ENCODE results near the gene NCOA4.
"Not testable (repeated sequence)": the region's sequence is repeated elsewhere in the genome, so short reads cannot be mapped to it uniquely, and the experiment has no call there.

NCOA4 gene

GRCh38 chr10:46030091-46030937 is at the start of gene NCOA4:
TSS of gene NCOA4 (minus strand) at chr10:46030623. CDS start at chr10:46016680, 13,943 bp downstream.
- peak; percentile 90 for DNase-seq

- no peak for DNase-seq
These were observed 49.6 kb upstream of the NCOA4 start for GRCh38 chr10:46079831-46080585.

GRCh38 chr10:46077731-46078413 is 47.4 kb upstream of the NCOA4 start:
- DNase-seq = no peak

GRCh38 chr10:46077141-46077554 is 46.7 kb upstream of the NCOA4 start:
- no peak for DNase-seq

- no peak for DNase-seq
These were observed 45.4 kb upstream of the NCOA4 start for GRCh38 chr10:46075869-46076268.

GRCh38 chr10:46074196-46074946 is 43.9 kb upstream of the NCOA4 start:
- no peak for DNase-seq

GRCh38 chr10:46073564-46073963 is 43.1 kb upstream of the NCOA4 start:
- DNase-seq = no peak

- DNase-seq = no peak
These were observed 40.3 kb upstream of the NCOA4 start for GRCh38 chr10:46070749-46071148.

- DNase-seq = no peak
These were observed 39.5 kb upstream of the NCOA4 start for GRCh38 chr10:46069771-46070463.

- no peak for DNase-seq
These were observed 38.5 kb upstream of the NCOA4 start for GRCh38 chr10:46068905-46069304.

- DNase-seq = no peak
These were observed 37.7 kb upstream of the NCOA4 start for GRCh38 chr10:46068117-46068516.

GRCh38 chr10:46064269-46064817 is 33.9 kb upstream of the NCOA4 start:
- no peak for DNase-seq

GRCh38 chr10:46062723-46063428 is 32.5 kb upstream of the NCOA4 start:
- no peak for DNase-seq

- DNase-seq = no peak
These were observed 30.3 kb upstream of the NCOA4 start for GRCh38 chr10:46060706-46061105.

GRCh38 chr10:46057927-46058326 is 27.5 kb upstream of the NCOA4 start:
- not testable (repeated sequence) for DNase-seq

- no peak for DNase-seq
These were observed 26.6 kb upstream of the NCOA4 start for GRCh38 chr10:46057038-46057437.

GRCh38 chr10:46055771-46056170 is 25.3 kb upstream of the NCOA4 start:
- no peak for DNase-seq

GRCh38 chr10:46053534-46054434 is 23.4 kb upstream of the NCOA4 start:
- no peak for DNase-seq

GRCh38 chr10:46052791-46053375 is 22.5 kb upstream of the NCOA4 start:
- no peak for DNase-seq
